ENCODE results near the gene UGT1A8. TPM values are rescaled to one million over a fixed set of nuclear protein-coding genes. Genes with fewer than 3 reads are reported as not detected.

UGT1A8 gene
- total RNA-seq, 1 donor from 2014 or later, result 0.17 TPM

DNA sequence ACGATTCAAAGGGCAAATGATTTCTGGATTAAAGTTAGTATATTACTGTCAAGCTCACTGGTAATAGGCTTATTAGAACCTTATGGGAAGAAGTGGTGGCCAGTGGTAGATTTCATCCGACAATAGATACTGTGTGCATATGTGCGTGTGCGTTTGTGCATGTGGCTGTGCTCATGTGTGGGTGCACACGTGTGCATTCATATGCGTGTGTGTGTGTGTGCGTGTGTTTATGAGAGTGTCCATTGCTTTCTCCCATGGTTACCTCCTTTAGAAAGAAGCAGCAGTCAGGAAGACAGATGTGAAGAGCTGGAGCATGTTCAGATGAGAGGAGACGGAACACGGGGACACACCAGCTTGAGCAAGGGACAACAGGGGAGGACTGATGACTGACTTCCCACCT is 151.8 kb downstream of the UGT1A8 start:
- H3K9me3 Mint-ChIP-seq, result no peaks in the 10 kb centered on the region
- no peaks in the 10 kb centered on the region for H3K4me1 Mint-ChIP-seq (ENCODE audit: unreplicated experiment)
- no peak for DNase-seq (ENCODE audit: extremely low spot score, unreplicated experiment)
- H3K27me3 Mint-ChIP-seq, result peaks cover 23% of the 10 kb centered on the region
- no peak overlapping the region for H3K27ac Mint-ChIP-seq
- H3K4me3 Mint-ChIP-seq, result no peak overlapping the region
- TF ChIP-seq, protein P1, sequence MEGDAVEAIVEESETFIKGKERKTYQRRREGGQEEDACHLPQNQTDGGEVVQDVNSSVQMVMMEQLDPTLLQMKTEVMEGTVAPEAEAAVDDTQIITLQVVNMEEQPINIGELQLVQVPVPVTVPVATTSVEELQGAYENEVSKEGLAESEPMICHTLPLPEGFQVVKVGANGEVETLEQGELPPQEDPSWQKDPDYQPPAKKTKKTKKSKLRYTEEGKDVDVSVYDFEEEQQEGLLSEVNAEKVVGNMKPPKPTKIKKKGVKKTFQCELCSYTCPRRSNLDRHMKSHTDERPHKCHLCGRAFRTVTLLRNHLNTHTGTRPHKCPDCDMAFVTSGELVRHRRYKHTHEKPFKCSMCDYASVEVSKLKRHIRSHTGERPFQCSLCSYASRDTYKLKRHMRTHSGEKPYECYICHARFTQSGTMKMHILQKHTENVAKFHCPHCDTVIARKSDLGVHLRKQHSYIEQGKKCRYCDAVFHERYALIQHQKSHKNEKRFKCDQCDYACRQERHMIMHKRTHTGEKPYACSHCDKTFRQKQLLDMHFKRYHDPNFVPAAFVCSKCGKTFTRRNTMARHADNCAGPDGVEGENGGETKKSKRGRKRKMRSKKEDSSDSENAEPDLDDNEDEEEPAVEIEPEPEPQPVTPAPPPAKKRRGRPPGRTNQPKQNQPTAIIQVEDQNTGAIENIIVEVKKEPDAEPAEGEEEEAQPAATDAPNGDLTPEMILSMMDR (conservative IDR thresholded peaks at IDR 0.05), result no peak
- H3K36me3 Mint-ChIP-seq, result no peaks in the 10 kb centered on the region

DNA sequence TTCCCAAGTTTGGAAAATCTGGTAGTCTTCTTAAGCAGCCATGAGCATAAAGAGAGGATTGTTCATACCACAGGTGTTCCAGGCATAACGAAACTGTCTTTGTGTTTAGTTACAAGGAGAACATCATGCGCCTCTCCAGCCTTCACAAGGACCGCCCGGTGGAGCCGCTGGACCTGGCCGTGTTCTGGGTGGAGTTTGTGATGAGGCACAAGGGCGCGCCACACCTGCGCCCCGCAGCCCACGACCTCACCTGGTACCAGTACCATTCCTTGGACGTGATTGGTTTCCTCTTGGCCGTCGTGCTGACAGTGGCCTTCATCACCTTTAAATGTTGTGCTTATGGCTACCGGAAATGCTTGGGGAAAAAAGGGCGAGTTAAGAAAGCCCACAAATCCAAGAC is 154.7 kb downstream of the UGT1A8 start:
- DNase-seq (ENCODE audit: extremely low spot score, unreplicated experiment), result no peak
- Mint-ChIP-seq H3K27ac (no peak overlapping the region), H3K27me3 (peaks cover 14% of the 10 kb centered on the region), H3K9me3 (peaks cover 3% of the 10 kb centered on the region), H3K36me3 (no peaks in the 10 kb centered on the region), H3K4me3 (no peak overlapping the region), H3K4me1 (ENCODE audit: unreplicated experiment) (no peaks in the 10 kb centered on the region)
- TF ChIP-seq, protein P1 (conservative IDR thresholded peaks at IDR 0.05), result no peak

DNA sequence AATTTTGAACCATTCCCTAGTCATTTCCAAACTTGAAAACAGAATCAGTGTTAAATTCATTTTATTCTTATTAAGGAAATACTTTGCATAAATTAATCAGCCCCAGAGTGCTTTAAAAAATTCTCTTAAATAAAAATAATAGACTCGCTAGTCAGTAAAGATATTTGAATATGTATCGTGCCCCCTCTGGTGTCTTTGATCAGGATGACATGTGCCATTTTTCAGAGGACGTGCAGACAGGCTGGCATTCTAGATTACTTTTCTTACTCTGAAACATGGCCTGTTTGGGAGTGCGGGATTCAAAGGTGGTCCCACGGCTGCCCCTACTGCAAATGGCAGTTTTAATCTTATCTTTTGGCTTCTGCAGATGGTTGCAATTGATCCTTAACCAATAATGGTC is 155.2 kb downstream of the UGT1A8 start:
- no peaks in the 10 kb centered on the region for H3K36me3 Mint-ChIP-seq
- peaks cover 3% of the 10 kb centered on the region for H3K9me3 Mint-ChIP-seq
- no peaks in the 10 kb centered on the region for H3K4me1 Mint-ChIP-seq (ENCODE audit: unreplicated experiment)
- H3K27me3 Mint-ChIP-seq, result peaks cover 18% of the 10 kb centered on the region
- H3K4me3 Mint-ChIP-seq, result no peak overlapping the region
- H3K27ac Mint-ChIP-seq, result no peak overlapping the region
- no peak for DNase-seq (ENCODE audit: extremely low spot score, unreplicated experiment)
- TF ChIP-seq, protein P1 (conservative IDR thresholded peaks at IDR 0.05), result no peak

DNA sequence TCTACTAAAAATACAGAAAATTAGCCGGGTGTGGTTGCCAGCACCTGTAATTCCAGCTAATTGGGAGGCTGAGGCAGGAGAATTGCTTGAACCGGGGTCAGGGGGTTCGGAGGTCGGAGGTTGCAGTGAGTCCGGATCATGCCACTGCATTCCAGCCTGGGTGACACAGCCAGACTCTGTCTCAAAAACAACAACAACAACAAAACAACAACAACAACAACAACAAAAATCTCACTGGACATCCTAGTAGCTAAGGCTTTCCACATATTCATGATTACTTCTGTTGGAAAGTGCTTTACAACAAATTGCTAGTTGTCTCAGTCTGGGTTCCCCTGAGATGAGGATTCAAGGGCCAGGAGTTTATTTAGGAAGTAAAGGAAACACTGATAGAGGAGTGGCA is 156.4 kb downstream of the UGT1A8 start:
- Mint-ChIP-seq H3K9me3 (peaks cover 3% of the 10 kb centered on the region), H3K27ac (no peak overlapping the region), H3K4me1 (ENCODE audit: unreplicated experiment) (no peaks in the 10 kb centered on the region), H3K27me3 (peaks cover 23% of the 10 kb centered on the region), H3K36me3 (no peaks in the 10 kb centered on the region), H3K4me3 (no peak overlapping the region)
- no peak for DNase-seq (ENCODE audit: extremely low spot score, unreplicated experiment)
- TF ChIP-seq, protein P1 (conservative IDR thresholded peaks at IDR 0.05), result no peak

DNA sequence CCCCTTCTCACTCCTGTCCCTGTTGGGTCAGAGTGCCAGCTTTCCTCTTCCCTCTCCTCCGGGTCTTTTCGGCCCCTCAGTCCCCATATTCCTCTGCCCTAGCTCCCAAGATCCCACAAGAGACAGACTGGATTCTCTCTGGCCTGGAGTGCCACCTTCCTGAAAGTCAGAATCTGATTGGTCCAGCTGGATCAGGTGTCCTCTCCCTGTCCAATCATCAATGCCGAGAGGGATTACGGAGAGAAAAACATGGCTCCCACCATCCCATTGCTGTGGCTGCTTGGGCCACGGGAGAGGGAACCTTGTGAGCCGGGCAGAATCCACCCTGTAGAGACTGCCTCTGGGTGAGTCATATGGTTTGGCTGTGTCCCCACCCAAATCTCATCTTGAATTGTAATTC is 158.0 kb downstream of the UGT1A8 start:
- no peak for DNase-seq (ENCODE audit: extremely low spot score, unreplicated experiment)
- Mint-ChIP-seq H3K27ac (no peak overlapping the region), H3K4me1 (ENCODE audit: unreplicated experiment) (no peaks in the 10 kb centered on the region), H3K27me3 (peaks cover 26% of the 10 kb centered on the region), H3K9me3 (peaks cover 3% of the 10 kb centered on the region), H3K4me3 (no peak overlapping the region), H3K36me3 (no peaks in the 10 kb centered on the region)
- TF ChIP-seq, protein P1 (conservative IDR thresholded peaks at IDR 0.05), result no peak

DNA sequence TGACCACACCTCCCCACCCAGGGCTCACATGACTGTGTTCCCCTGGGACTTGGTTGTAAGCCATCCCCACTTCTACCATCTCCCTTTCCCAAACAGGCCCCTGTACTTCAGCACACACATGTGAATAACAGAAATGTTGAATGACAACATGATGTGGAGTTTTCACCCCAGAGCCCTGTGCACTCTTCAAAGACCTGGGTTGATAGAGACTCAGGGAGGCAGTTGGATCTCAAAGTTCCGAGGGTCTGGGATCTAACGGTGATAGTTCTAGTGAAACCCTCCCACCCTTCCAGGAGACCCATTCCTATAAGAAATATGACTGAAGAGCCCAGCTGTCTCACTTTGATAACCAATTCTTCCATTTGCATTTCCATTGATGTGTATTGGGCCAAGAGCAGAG is 160.6 kb downstream of the UGT1A8 start, which contains the start of gene MROH2A:
Gene MROH2A (plus strand): TSS at position 301 of the 400 bp plus-strand sequence. CDS start 1,029 bp downstream, outside the sequence.
- TF ChIP-seq, protein P1 (conservative IDR thresholded peaks at IDR 0.05), result no peak
- Mint-ChIP-seq H3K27ac (no peak within 1 kb of the TSS), H3K36me3 (no peaks in the 10 kb centered on the region), H3K4me1 (ENCODE audit: unreplicated experiment) (no peaks in the 10 kb centered on the region), H3K27me3 (peaks cover 27% of the 10 kb centered on the region), H3K4me3 (no peak within 1 kb of the TSS), H3K9me3 (peaks cover 3% of the 10 kb centered on the region)
- no peak for DNase-seq (ENCODE audit: extremely low spot score, unreplicated experiment)

Measured in type B pancreatic cell (in vitro differentiated cells).